HG02678 (cell line): Measurements from ENCODE around the gene P2RY11.

Experiments
- ATAC-seq: cut with Tn5 transposase; IDR thresholded peaks from one replicate; pipeline ENCODE4 v1.9.1; 2021; ENCODE audit warnings: mild to moderate bottlenecking, moderate library complexity; ENCODE audit not compliant: unreplicated experiment

Gene P2RY11, protein sequence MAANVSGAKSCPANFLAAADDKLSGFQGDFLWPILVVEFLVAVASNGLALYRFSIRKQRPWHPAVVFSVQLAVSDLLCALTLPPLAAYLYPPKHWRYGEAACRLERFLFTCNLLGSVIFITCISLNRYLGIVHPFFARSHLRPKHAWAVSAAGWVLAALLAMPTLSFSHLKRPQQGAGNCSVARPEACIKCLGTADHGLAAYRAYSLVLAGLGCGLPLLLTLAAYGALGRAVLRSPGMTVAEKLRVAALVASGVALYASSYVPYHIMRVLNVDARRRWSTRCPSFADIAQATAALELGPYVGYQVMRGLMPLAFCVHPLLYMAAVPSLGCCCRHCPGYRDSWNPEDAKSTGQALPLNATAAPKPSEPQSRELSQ

GRCh38 chr19:10111405-10111811 is at the start of gene P2RY11:
TSS of gene P2RY11 (plus strand) at chr19:10111693. CDS start at chr19:10111722, 29 bp downstream.
- ATAC-seq: no peak

- ATAC-seq: no peak
Measured at GRCh38 chr19:10061717-10062310, 49.7 kb upstream of the P2RY11 start.

GRCh38 chr19:10068205-10068604 is 43.3 kb upstream of the P2RY11 start:
- no peak for ATAC-seq

- no peak for ATAC-seq
Measured at GRCh38 chr19:10069046-10069445, 42.4 kb upstream of the P2RY11 start.

GRCh38 chr19:10070730-10071446 is 40.6 kb upstream of the P2RY11 start:
- no peak for ATAC-seq

DNA sequence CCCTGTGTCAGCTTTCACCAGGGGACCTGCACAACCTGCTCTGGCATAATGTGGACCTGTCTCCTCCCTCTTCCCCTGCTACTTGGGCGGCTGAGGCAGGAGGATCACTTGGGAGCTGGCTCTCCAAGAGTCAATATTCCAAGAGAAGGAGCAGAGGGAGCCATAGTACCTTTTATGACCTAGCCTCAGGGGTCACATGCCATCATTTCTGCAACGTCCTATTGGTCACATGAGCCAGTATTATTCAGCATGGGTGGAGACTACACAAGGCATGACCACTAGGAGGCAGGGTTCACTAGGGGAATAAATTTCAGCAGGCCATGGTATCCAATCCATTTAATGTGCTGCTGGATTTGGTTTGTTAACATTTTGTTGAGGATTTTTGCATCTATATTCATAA is 37.3 kb upstream of the P2RY11 start:
- ATAC-seq: no peak

- ATAC-seq: no peak
Measured at GRCh38 chr19:10076535-10076934, 35.0 kb upstream of the P2RY11 start.

GRCh38 chr19:10078329-10078728 is 33.2 kb upstream of the P2RY11 start:
- no peak for ATAC-seq

- ATAC-seq: no peak
Measured at GRCh38 chr19:10079031-10079453, 32.5 kb upstream of the P2RY11 start.

DNA sequence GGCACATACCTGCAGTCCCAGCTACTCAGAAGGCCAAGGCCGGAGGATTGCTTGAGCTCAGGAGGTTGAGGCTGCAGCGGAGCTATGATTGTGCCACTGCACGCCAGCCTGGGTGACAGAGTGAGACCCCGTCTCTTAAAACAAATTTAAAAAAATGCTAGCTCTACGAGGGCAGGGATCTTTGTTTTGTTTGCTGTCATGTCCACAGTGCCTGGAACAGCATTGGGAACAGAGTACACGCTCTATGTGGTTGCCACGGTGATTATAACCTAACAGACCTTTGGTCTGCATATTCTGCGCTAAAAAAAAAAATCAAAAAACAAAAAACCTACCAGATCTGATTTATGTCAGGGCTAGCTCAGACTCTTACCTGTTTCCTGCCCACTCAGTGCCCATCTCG is 27.6 kb upstream of the P2RY11 start:
- ATAC-seq: no peak

- ATAC-seq: no peak
Measured at GRCh38 chr19:10084803-10085202, 26.7 kb upstream of the P2RY11 start.

DNA sequence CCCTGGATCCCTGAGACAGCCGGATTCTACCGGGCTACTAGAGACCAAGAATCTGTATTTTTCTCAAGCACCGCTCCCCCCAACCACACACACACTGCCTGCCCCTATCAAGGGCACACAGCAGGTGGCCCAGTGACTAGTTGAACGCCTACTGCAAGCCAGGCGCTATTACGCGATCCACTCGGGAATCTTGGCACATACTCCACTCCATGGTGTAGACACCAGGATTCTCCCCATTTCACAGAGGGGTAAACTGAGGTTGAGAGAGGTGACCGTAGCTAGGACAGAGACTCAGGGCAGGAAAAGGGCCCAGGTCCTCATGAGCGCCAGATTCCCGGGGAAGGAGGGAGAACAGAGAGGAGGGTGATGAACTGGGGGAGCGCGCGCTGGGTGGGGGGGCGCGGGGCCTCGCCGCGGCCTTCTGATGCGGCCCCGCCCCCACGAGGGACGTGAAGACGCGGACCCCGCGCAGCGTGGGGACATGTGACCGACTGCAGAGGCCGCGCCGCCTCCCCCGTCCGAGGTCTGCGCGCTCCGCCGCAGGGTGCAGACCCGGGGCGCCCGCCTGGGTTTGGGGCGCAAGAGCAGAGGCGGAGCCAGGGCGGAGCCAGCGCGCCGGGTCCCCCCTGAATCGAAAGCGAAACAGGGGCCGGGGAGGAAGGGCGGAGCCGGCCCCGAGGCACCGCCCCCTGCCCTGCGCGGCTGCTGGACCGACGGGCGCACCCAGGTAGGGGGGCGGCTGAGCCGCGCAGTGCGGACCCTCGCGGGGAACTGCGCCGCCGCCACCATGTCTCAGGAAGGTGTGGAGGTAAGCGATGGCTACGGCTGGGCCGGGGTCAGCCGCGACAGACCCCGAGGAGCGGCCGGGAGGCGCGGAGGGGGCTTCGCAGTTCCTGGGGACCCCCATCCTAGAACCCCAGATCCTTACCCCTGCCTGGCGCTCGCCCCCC is 25.6 kb upstream of the P2RY11 start, which contains the start of gene SHFL:
SHFL (plus strand) TSS at position 677 of the 950 bp plus-strand sequence; CDS start at position 788, 111 bp downstream.
- ATAC-seq: peak; percentile 89

DNA sequence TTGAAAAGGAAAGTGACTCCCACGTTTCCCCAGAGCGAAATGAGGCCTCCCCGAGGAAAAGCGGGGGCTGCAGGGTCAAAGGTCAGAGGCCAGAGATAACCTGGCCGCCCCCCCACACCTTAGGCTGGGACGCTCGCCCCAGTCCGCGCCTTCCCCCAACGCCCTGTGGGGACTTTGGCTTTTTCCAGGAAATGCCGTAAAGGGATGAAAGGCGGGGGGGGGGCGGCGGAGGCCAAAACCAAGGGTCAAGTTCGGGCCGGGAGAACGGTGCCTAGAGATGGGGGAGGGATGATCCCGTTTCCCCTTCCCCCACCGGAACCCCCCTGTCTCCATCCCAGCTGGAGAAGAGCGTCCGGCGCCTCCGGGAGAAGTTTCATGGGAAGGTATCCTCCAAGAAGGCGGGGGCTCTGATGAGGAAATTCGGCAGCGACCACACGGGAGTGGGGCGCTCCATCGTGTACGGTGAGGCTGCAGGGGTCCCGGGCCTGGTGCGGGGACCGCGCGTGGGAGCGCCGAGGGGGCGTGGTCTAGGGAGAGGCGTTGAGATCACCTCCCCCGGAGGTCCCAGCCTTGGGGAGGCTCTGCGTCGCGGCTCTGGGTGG is 24.8 kb upstream of the P2RY11 start:
- ATAC-seq: no peak

DNA sequence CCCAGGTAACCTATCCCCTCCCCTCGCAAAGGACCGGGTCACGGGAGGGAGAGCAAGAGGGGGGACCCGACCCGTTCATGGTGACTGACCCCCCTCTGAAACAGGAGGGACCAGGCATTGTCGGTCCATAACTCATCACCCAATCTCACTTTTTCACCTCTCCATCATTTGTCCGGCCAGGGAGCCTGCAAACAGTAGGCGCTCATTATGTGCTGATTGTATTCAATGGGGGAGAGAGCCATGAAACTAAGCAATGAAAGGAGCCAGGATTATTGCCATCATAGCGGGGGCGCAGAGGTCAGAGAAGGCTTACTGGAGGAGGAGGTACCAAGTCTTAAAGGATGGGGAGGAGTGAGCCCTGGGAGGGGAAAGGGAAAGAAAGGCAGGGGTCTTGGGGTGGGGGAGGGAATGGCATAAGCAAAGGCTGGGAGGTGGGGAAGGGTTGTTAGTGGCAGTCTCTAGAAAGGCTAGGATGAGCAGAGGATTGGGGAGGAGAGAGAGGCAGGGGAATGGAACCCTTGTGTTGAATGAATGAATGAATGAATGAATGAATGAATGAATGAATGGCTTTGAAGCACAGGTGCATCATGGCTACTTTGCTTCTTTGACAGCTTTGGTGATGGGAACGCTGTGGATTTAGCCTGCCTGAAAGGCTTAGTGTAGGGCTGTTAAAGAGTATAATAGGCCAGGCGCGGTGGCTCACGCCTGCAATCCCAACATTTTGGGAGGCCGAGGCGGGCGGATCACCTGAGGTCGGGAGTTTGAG is 24.0 kb upstream of the P2RY11 start:
- no peak for ATAC-seq

DNA sequence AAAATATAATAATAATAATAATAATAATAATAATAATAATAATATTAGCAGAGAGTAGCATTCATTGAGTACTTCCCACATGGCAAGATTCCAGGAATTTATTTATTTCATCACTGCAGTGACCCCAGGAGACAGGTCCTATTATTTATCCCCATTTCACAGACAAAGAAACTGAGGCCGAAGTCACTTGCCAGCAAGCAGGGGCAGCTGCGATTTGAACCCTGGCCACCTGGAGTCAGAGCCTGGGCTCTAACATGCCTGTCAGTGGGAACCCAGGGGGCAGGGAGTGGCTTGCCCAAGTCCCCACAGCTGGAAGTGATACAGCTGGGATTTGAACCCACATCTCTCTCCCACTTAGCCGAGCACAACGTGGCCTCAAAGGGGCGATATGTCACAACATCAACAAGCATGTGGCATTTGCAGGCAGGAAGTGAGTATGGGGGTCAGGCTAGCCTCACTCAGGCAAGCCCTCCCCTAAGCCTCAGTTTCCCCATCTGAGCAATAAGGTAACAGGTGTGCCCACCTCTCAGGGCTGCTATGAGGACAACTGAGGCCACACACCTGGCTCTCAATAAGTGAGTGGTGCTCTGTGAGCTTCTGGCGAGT is 22.4 kb upstream of the P2RY11 start:
- no peak for ATAC-seq

- ATAC-seq: no peak
Measured at GRCh38 chr19:10089801-10090375, 21.6 kb upstream of the P2RY11 start.

DNA sequence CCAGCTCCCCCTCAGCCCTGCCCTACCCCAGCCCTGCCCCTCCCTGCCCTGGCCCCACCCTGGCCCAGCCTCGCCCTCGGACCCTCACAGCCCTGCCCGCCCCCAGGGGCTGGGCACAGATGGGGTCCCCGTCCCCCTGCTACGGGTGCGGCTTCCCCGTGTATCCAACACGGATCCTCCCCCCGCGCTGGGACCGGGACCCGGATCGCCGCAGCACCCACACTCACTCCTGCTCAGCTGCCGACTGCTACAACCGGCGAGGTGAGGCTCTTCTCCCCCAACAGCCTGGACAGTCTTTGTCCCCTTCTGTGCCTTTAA is 20.2 kb upstream of the P2RY11 start:
- ATAC-seq: no peak

DNA sequence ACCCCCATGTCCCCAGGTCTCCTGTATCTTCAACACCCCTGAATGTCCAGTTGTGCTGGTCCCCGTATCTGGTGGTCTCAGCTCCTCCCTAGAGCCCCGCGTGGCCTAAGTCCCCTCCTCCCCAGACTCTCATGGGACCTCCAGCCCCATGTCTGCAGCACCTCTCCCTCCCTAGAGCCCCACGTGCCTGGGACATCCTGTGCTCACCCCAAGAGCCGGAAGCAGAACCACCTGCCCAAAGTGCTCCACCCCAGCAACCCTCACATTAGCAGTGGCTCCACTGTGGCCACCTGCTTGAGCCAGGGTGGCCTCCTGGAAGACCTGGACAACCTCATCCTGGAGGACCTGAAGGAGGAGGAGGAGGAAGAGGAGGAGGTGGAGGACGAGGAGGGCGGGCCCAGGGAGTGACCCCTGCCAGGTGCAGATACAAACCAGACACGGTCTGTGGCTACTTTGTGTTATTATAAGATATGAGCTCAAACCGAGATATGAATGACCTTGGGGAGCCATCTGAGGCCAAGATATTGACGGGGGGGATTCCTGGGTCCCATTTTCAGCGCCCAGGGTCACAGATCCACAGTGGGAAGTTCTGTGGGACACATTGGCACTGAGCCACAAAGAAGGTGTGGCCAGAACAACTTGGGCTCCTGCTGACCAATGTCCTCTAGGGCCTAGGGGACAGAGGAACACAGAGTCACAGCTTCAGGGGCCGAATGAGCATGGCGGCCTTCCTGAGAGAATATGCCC is 19.4 kb upstream of the P2RY11 start:
- ATAC-seq: no peak
